Stimulated activated CD8-positive, alpha-beta memory T cell treated with anti-CD3 and anti-CD28 coated beads, Interleukin-15, amount 100 ng/mL, for 1 hour (primary cell): ENCODE data around the gene NT5C3B.
A peak's percentile ranks its signal among the peaks of the same experiment; 100 is the strongest.

Experiments used
- DNase-seq: peaks from one replicate; pipeline ENCODE4 v3.0.0-alpha.2; 2020; ENCODE audit warnings: low read depth

The NT5C3B gene

DNA sequence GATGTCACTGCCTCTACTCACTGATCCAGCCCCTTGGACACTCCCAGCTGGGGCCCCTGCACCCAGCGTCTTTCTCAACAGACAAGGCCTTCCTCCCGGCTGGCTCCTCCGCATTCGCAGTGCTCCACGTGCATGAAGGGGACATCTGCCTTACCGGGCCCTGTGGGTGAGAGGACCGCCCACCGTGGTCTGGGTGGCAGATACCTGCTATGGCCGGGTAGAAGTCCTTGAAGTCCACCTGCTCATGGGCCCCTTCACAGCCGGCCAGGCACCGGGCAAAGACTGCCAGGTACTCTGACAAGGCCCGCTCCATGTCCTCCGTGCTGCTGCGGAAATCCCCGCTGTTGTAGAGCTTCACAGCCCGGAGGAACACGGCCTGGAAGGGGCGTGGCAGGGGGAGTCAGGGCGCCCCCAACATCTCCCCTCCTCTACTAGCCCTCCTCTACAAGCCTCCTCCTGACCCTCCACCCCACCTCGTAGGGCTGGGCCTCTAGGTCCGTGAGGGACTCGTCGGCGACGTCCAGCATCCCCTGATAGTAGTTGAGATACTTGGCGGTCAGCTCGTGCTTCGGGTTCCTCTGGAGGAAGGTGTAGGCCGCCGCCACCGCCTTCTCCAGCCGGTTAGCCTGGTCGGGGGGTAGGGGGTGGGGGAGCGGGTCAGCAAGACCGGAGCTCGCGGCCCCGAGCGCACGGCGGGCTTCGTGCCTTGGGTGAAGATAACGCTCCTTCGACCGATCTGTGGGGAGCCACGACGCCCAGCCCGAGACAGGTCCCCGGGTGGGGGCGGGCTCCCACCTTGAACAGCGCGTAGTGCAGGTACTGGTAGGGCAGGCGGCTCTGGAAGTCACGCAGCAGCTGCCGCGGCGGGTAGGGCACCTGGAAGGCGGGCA is 25.1 kb downstream of the NT5C3B start:
- no peak for DNase-seq

DNA sequence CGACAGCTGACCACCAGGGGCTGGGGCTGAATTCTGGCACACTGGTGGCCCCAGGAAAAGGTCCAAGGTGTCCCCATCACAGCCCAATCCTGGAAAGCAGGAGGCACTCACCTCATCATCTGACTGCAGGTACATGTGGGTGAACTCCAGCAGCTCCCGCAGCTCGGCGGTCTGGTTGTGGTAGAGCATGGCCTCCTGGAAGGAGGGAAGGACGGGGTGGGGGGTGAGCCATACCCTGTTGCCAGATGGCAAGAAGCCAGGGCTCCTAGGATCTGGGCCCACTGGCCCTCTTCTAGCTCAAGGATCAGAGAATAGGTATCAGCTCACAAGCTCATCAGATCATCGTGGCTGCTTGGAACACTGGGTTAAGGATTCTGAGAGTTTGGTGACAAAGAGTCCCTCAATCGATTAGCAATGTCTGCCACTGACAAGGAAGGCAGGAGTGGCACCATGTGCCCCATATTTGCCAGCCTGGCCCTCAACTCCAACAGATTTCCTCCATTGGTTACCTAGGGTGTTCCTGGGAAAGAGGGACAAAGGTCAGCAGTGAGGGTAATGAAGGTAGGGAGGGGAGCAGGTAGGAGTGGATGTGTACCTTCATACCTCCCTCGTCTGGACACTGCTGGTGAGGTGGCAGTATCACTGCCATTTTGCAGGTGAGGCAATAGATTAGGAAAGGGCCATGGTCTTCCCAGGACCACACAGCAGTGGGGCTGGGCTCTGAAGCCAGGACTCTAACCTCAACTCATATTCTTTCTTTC is 29.2 kb downstream of the NT5C3B start:
- no peak for DNase-seq

DNA sequence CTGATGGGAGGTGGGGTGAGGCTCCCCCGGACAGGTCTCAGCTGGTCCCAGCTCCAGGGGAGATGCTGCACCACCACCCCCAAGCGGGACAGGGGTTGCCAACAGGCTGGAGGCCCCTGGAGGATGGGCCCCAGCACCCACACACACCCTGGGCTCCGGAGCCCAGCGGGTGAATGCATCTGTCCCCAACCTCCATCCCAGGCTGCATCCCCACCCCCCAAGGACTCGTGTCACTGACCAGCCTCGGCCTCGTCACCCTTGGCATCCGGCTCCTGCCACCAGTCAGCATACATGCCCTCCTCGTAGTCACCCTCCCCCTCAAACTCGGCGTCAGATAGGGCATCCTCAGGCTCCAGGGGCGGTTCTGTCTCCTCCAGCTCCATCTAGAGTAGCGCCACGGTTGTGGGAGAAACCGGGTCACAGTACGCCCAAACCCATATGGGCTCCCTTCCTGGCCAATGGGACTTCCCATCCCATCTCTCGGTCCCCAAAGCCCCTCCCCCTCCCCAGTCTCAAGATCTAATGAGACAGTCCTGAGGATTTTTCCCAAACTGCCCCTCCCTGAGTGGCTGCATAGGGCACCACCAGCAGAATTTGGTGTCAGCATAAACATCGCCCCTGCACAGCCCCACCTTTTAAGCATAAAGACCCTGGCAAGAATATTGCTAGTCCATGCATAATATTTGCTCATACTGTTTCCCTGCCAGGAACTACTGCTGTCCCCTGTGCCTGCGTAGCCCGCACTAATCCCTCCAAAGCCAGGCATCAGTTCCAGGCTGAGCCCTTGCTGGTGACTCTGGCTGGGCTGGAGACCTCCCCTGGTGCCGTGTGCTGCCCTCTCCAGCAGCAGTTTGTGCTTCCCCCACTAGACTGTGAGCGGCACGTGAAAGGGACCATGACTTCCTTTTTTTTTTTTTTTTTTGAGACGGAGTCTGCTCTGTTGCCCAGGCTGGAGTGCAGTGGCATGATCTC is 32.7 kb downstream of the NT5C3B start:
- DNase-seq = no peak

DNA sequence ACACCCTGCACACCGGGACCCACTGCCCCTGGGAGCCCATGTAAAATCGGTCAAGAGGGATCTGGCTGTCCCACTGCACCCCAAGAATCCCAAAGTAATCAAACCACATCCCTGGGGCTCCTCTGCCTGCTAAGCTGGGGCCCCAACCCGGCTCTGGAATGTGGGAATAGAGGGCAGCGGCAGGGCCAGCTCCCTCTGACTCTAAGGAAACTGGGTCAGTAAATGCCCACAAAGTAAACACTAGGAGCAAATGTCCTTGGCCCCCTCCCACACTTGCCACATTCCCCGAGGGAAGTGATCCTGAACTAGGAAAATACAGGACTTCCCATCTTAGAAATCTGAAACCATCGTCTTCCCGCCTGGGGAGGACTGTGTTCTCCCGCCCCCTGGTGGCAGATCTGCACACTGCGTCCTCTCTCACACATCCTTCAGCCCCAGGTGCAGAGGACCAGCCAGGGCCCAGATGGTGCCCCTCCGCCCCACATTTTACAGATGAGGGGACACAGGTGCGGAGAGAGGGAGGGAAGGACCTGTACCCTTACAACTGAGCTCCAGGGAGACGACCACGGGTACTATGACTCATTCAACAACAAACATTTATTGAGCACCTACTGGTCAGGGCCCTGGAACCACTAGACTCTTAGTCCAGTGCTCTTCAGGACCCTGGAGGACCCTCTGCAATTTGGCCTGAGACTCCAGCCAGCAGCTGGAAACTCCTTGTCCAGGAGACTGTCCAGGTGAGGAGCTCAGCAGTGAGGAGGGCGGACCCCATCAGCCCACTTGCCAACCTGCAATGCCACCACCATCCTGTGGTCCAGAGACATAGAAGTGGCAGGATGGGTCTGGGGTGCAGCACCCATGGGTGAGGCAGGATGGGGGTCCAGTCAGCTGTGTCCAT is 34.4 kb downstream of the NT5C3B start:
- DNase-seq = peak; percentile 64

DNA sequence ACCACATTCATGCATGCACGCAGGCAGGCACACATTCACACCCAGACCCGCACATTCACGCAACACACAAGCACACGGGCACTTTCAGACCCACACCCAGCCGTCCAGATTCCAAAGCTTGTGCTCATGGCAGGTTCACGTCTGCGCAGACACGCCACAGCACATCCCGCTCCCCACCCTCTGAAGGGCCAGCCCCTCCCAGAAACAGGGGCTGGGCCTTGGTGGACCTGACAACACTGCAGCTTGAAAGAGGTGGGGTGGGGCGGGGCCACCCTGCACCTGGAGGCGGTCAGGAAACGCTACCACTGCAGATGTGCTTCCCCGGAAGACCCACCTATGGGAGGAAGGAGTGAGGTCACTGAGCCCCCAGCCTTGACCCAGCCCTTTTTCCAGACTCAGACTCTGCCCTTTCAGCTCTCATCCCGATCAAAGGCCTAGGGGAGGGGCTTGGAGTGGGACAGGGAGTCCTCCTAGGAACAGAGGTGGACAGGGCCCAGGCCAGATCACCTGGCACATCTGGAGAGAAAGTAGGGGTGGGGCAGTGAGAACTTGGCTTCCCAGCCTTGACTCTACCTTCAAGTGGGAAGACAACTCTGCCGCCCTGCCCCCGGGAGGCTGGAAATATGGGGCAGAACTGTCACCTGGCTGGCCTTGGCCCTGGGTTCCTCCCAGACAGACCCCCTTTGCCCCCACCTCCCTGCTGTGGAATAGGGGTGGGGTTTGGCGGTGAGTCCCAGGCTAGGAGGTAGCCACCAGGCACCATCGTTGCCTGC is 35.2 kb downstream of the NT5C3B start:
- no peak for DNase-seq

DNA sequence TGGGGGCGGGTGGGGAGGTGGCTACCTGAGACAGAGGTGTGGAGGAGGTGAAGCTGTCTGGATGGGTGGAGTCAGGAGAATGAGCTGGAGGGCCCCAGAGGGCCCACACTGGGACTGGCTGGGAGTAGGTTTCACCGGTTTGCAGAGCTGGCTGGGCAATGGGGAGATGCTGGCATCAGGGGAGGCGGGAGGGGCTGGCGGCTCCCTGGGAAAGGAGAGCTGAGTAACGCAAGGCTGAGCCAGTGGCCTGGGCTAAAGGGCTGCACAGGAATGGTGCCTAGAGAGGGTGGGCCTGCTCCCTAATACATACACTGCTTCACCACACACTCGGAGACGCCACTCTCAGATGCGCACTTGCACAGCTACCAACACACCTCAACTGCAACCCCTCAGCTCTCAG is 36.7 kb downstream of the NT5C3B start:
- no peak for DNase-seq

DNA sequence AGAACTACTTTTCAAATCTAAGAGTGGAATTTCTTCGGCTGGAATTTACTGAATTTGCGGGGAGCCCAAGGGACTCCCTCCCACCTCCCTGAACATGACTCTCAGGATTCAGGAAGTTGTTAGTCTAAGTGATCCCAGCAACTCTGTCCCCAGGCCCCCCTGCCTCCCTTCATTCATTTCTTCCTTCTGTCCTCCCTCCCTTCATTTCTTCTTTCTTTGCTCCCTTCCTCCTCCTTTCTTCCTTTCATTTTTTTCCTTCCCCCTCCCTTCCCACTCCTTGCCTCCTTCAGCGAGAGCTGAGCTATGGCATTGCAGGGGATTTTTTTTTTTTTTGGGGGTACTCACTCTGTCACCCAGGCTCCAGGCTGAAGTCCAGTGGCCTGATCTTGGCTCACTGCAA is 38.7 kb downstream of the NT5C3B start:
- DNase-seq = no peak

DNA sequence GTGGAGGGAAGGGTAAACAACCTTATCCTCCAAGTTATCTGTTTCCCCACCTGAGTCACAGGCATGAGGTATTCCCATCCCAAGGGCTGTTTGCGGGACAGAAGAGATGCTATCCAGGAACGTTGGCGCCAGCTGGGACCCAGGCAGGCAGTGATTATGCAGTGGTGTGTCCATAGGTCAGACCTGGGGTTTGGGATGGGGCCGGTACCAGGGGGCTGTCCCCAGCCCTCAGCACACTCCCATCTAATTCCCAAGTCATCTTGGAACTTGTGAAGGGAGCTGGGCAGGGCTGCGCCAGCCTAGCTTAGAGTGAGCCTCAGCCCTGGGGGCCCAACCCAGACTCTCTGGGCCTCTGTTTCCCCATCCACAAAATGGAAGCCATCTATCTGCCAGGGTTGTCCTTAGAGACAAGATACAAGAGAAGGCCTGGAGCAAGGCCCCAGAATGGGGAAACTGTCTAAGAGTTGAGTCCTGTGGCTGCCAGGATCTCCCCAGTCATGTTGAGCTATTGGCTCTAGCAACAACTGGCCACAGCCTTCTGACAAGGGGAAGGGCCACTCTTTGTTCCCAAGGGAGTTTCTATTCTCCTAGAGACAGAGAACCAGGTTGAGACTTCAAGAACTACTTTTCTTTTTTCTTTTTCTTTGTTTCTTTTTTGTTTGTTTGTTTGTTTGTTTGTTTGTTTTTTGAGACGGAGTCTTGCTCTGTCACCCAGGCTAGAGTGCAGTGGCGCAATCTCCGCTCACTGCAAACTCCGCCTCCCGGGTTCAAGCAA is 39.7 kb downstream of the NT5C3B start:
- DNase-seq = no peak

DNA sequence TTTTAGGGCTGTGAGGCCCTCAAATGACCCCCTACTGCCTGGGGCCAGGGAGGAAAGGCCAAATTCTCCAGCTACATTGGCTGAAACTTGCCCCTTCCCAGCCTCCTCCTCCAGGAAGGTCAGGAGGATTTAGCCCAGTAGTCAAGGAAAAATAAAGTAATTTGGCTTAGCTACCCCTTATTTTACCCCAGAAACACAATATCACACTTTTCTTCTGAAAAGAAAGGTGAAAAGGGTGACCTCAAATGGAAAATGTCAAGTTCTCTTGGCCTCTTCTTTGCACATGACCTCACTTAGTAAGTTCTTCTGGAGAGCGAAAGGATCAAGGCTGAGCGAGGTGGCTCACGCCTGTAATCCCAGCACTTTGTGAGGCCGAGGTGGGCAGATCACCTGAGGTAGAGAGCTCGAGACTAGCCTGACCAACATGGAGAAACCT is 41.5 kb downstream of the NT5C3B start:
- no peak for DNase-seq

DNA sequence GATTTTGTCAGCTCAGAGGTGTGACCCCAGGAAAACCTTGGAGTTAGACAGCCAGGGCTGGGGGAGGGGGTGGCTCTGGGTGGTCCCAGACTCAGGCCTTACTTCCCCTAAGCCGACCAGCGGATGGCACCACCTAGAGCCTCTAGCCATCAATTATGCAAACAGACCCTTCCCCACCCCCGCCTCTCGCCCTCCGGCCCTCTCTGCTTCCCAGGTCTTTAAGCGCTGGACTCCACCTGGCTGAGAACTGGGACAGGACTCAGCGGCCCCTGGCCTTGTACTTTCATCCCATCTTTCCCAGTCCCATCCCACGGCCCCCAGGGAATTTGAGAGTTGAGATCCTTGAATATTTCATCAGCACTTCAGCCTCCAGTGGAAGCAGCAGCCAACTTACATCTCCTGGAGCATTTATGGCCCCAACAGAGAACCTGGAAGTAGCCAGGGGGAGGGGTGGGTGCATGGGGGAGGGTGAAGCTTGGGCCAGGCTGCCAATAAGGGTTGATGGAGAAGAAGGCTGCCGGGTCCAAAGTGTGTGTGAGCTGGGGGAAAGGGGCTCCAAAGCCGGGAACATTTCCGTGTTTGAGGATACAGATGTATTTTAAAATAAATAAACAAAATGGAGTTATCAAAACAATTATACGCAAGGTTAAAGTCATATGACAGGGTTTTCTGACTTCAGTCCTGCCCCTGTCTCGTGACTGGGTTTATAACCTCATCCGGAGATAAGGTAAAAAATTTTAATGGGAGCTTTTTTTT is 42.1 kb downstream of the NT5C3B start:
- no peak for DNase-seq

DNA sequence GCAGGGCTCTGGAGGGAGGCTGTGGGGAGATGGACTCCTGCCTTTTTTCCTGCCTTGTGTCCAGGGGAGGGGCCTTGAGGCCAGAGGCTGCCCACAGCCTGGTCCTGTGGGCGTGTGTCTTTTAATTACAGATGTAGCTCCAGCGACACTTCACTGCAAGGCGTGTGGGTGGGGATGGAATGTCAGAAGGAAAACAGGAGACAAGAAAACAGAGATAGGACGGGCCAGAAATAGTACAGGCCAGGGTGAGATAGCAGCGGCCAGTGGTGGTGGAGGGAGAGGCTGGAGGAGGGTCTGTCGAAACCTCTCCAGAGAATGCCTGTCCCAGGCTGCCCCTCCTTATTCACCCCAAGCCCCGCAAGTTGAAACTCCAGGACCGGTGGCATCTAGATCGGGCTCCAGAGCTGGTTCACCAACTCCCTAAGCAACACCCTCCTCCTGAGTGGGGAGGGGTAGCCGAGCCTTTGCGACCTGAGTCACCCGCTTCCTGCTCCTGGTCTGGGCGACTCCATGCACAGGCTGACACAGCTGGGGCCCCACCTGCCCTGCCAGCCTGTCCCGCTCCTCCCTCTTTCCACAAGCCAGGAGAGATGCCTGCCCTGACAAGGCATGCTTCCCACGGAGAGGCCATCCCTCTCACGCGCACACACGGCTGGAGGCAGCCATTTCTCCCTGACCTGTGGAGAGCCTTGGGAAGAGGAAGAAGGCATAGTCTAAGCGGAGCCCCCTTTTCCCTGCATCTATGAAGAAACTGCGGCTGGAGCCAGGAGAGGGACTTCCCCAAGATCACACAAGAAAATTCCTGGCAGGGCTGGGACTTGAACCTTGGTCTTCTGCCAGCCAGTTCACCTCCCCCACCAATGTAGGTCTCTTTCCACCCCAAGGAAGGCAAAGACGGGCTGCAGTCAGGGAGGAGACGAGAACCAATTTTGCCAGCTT is 42.9 kb downstream of the NT5C3B start:
- no peak for DNase-seq

DNA sequence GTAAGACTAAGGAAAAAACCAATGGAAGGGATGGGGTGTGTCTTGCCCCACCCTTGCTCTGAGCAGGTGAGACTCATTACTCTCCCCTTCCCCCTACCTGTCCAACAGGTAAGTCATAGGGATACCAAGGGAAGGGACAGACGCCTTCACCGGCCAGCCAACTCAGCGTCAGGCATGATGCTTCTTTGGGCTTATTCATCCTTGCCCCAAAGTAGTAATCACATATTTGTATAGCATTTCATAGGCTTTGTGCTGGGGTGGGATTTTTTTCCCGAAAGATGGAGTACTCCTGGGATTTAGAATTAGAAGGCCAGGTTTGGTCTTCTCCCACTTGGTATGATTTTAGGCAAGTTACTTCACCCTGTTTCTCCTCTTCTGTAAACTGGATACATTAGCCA is 49.0 kb downstream of the NT5C3B start:
- DNase-seq = no peak

DNA sequence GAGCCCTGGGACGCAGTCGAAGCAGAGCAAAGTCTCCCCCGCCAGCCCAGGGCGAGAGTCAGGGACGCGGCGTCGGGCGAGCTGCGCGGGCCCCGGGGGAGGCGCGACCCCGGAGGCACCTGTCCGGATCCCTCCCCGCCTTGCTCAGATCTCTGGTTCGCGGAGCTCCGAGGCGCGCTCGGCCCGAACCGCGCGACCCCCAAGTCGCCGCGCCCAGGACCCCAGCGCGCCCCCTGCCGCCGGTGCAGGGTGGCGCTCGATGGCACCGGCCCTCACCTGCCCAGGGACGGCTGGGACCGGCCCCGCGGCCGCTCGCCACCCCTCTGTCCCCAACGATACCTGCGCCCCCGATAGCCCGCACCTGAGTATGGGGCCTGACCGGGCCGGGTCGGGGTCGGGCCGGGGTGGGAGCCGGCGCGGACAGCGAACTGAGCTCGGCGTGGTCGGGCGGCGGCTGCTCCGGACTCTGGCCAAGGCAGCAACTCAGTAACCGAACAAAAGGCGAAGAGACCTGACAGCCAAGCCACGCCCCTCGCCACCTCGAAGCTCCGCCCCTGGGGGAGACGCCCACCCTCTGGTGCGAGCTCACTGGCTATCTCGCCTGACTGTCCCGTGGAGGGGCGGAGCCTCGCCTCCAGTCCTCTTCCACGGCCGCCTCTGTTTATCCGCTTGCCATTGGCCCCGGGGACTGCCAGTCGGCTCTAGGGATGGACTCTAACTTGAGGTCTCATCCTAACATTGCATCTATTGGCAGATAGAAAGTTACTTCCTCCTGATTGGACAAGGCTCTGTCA is 49.6 kb downstream of the NT5C3B start, which contains the start of gene JUP:
Gene JUP (minus strand): TSS at position 485 of the 794 bp plus-strand sequence. CDS start 14,857 bp downstream, outside the sequence.
- peak; percentile 71 for DNase-seq

DNA sequence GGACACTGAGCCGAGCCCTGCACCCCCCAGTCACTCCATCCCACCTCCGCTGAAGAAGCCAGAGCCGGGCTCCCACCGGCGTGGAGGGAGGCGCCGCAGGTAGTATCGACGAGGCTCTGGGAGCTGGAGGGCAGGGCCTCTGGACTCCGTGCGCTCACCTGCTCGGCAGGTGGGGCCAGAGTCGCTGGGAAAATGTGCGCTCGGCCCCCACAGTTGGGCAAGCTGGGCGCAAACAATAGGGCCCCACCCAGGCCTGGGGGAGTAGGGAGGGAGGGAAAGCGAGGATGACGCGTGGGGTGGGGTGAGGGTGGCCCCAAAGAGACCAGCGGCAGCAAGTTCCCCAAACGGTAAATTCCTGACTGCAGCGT is 50.2 kb downstream of the NT5C3B start:
- DNase-seq = no peak

DNA sequence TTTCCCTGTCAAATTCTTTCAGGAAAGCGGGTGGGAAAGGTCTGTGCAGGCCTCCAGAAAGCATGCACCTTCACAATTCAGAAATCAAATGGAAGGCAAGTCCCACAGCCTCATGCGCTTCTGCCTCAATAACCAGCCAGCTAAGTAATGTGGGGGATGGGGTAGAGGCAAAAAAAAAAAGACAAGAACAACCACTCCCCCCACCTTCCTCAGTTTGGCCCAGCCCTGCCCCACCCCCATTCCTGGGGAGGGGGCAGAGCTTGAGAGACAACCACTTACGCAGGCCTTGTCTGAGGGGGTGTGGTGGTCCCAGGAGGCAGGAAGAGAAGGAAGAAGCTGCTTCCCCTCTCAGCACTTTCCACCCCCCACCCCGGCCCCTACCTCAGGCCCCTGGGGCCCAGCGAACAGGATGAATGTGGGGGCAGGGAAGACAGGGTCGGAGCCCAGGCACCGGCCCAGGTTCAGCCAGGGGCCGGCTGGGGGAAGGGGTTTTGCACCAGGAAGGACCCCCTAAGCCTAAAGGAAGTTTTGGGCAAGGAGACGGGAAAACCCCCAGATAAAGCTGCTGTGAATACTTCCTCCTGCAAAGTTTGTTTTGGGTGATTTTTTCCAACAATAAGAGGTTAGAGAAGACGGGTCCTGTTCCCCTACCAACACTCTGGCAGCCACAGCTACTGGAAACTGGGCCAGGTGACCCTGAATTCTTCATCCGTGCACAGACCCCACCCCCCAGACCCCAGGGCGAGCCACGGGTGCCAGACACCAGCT is 50.8 kb downstream of the NT5C3B start:
- DNase-seq = no peak

DNA sequence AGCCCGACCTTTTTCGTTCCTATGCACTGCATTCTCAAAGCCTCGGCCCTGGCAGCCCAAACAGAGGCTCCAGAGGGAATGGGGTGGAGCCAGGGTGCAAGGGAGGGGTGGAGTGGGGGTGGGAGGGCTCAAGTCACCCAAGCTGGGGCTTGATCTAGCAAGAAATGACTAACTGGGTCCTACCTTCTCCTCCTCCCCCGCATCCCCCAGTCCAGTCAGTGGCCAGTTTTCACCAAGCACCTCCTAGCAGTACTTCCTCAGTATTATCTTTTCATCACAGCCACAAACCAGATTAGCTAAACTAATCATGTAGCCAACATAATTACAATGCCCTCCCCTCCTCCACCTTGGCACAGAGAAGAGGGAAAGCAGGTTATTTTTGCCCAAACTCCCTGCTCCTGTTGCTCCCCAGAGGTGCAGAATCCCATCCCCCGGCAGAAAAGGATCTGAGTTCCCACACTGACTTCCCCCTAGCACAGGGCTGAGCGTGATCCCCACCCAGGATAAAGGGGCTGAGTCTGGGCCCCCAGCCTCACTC is 51.8 kb downstream of the NT5C3B start:
- no peak for DNase-seq
